Fibroblast of skin of left quadriceps (primary cell): ENCODE results near the gene ACKR2.
A peak's percentile ranks its signal among the peaks of the same experiment; 100 is the strongest.
"Not testable (repeated sequence)": the region's sequence is repeated elsewhere in the genome, so short reads cannot be mapped to it uniquely, and the experiment has no call there.

Experiments
- DNase-seq, 2 experiments: peaks; one replicate each; pipeline ENCODE4 v3.0.0-alpha.2; 2013; ENCODE audit warnings: low read depth in 2 of 2

Gene ACKR2

DNA sequence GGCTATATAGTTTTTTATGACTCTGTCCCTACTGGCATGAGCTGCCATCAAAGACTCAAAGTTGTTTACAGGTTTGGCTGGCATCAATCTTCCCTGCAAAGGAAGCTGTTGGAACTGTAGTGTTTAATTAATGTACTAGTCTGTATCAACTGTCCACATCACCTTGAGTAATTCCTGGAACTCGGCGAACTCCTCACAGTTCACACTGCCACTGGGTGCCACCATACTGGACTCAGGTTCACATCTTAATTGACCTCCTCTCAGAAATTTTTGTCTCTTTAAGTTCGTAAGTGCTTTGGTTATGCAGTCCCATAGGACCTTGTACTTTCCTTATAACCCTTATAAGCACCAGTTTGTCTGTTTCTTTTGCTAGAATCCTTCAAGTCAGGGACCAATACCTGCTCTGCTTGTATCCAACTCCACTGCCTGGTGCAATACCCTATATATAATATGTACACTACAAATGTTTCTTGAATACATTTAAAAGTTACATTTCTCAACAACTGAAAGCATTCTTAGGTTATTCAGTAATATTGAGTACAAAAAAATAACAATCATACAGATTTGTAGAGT lies 8.1 kb upstream of the ACKR2 start:
- DNase-seq: no peak

DNA sequence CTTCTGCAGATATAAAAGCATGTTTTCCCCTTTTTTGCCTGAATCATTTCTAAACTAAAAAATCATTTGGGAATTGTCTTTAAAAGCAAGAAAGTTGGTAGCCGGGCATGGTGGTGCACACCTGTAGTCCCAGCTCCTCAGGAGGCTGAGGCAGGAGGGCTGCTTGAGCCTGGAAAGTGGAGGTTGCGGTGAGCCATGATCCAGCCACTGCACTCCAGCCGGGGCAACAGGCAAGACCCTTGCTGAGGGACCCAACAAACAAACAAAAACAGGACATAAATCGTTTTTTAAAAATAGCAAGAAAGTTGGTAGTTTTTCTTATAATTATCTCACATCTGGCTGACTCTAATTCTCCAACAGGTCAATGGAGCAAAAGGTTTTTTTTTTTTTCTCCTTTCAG lies 7.5 kb upstream of the ACKR2 start:
- no peak for DNase-seq

DNA sequence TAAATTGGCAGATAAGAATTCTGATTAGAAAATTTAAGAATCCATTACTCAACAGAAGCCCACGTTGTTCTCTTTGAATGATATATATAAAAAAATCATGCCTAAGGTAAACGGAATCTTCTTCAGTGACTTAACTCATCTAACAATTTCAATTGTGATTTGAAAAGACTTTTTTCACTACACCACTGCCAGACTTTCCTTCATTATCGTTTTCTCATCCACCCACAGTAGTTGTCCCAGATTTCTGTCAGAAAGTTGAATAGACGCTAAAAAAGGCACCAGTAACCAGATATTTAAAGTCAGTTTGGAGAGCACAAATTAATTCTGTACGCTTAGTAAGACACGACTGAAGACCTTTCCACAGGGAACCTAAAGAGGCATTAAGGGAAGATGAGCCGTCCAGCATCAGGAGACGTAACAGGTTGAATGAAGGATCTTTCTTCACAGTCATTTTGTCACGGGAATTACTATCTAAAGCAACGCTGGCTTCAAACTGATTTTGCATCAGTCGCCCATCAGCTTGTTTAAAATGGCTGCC lies 6.3 kb upstream of the ACKR2 start:
- DNase-seq: no peak

DNA sequence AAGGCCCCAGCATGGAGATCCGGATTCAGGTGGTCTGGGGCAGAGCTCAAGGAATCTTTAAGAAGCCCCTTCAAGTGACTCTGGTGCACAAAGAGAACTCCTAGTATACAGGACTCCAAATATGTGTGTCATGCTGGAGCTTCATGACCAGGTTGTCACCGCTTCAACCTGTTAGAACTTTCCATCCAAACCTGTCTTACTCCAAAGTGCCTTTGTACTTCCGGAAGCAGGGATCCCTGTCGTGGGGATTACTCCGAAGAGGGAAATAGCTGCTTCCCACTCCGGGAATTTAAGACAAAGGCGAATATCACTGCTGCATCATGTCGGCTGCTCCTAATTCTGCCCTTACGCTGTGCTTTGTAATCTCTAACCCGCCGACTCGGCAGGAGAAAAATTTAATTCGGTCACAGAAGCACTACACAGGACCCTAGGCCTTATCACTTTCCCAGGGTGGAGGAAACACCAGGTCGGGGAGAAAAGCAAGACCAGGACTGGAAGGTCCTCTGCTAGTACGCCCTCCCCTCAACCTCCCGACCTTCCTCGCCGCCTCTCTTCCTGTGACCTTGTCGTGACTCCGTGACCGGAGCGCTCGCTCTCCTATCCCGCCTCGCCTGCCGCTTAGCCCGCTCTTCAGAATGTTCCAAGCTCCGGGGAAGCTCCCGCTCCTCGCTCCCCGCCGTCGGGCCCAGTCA lies 5.7 kb upstream of the ACKR2 start:
- no peak for DNase-seq

DNA sequence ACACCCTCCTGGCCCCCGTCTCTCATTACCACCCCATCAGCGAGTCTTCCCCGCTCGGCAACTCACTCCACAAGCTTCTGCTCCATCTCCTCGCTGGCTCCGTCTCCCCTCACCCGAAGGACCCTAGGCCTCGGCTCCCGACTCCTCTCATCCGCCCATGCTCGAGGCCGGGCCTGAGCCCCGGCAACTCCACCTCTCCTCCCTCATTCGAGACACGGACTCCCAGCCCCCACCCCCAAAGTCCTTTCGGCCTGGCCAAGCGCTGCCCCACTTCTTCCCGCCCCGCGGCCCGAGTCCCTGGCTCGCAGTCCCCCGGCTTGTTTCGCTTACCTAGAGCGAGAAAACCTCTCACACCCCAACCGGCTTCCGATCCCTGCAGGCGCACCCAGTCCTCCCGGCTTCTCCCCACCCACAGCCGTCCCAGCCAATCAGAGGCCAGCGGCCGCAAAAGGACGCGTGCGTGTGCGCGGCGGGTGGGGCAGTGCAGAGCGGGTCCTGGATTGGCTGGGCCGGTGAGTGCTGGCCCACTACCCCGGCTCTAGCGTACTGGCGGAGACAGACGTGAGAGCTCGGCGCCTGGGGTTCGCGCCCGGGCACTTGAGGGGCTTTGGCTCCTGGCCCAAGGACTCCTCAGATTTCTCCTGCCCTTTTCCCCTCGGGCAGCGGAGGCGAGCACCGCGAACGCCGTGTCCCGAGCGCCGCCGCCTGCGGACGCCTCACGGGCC lies 5.0 kb upstream of the ACKR2 start, which contains the start of gene HIGD1A:
TSS of gene HIGD1A (minus strand) at position 385 of the 725 bp plus-strand sequence. CDS start 10,237 bp downstream, outside the sequence.
- DNase-seq: peak; percentile 84 to 87

DNA sequence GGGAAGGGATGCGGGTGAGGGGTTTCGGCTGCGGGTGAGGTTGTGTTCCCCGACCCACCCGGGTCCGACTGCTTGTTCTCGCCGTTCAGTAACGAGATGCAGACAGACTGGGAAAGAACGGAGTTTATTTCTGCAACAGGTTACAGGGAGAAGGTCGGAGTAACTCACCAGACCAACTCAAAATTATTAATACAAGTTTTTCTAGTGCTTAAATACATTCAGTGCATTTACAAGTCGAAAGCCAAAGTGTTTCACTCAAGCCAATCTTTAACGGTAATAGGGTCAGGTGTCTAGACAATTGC lies 4.5 kb upstream of the ACKR2 start:
- DNase-seq: no peak

DNA sequence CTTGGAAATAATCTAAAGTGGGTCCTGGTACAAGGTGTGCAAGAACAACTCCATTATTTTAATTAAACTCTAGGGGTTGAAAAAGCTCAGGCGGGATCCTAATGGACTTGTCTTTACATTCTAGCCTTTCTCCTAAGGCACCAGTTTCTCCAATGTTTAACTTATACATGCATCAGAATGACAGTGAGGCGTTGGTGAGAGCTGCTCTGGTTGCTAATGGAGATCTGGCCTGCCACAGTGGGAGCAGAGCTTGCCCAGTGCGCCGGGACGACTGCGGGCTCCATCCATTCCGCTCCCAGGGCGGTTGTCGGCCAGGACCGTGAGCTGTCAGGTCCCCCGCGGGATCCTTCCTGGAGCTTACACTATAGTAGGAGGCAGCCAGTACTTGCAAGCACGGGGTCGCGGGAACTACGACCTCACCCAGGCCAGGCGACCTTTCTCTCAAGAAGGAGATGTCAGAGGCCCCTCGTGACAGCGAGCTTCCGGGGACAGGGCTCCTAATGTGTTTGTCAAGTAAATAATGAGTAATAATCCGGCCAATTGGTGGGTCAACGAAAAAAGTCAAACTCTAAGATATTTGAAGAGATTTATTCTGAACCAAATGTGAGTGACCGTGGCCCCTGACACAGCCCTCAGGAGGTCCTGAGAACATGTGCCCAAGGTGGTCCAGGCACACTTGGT lies 4.0 kb upstream of the ACKR2 start:
- no peak for DNase-seq

DNA sequence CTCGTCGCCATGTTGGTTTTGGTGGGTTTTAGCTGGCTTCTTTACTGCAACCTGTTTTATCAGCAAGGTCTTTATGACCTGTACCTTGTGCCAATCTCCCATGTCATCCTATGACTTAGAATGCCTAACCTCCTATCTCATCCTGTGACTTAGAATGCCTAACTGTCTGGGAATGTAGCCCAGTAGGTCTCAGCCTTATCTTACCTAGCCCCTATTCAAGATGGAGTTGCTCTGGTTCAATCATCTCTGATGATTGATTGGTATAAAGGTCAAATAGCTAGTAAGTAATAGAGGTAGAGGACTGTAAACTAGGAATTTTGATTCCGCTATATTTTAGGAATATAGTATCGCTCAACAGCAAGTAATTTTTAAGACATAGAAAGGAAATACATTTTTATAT lies 1.3 kb upstream of the ACKR2 start:
- DNase-seq: no peak

DNA sequence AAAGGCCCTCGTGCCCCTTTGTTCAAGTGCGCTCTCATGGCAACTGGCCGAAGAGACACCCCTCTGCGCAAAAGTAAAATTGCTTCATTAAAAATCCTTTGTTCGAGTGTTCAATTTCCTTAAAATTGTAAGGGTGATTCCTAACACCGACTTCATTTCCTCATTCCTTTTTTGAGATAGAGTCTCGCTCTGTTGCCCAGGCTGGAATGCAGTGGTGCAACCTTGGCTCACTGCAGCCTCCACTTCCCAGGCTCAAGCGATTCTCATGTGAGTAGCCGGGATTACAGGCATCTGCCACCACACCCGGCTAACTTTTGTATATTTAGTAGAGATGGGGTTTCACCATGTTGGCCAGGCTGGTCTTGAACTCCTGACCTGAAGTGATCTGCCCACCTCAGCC lies 1.5 kb downstream of the ACKR2 start:
- DNase-seq: not testable (repeated sequence)

DNA sequence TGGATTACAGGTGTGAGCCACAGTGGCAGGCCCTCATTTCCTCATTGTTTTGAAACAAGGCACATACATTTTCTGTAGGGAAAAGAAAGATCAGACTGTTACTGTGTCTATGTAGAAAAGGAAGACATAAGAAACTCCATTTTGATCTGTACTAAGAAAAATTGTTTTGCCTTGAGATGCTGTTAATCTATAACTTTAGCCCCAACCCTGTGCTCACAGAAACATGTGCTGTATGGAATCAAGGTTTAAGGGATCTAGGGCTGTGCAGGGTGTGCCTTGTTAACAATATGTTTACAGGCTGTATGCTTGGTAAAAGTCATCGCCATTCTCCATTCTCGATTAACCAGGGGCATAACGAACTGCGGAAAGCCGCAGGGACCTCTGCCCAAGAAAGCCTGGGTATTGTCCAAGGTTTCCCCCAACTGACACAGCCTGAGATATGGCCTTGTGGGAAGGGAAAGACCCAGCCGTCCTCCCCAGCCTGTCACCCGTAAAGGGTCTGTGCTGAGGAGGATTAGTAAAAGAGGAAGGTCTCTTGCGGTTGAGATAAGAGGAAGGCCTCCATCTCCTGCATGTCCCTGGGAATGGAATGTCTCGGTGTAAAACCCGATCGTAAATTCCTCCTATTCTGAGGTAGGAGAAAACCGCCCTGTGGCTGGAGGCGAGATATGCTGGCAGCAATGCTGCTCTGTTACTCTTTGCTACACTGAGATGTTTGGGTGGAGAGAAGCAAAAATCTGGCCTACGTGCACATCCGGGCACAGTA lies 2.1 kb downstream of the ACKR2 start:
- not testable (repeated sequence) for DNase-seq

DNA sequence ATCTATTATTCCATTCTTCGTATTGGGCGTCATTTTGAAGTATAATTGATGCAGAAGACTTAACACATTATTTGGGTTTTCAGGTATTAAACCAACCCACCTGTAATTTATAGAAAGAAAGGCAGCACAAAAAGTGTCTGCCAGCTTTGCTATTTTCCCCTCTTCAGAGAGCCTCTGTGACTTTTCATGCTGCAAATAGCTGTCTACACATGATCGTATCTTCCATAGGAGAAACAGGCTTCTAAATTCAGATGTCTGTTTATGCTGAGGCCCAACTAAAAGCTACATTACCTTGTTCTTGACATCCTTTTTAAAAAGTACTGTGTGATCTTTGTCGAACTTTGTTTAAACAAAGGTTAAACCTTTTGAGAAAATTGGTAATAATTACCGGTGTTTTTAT lies 5.0 kb downstream of the ACKR2 start:
- no peak for DNase-seq

DNA sequence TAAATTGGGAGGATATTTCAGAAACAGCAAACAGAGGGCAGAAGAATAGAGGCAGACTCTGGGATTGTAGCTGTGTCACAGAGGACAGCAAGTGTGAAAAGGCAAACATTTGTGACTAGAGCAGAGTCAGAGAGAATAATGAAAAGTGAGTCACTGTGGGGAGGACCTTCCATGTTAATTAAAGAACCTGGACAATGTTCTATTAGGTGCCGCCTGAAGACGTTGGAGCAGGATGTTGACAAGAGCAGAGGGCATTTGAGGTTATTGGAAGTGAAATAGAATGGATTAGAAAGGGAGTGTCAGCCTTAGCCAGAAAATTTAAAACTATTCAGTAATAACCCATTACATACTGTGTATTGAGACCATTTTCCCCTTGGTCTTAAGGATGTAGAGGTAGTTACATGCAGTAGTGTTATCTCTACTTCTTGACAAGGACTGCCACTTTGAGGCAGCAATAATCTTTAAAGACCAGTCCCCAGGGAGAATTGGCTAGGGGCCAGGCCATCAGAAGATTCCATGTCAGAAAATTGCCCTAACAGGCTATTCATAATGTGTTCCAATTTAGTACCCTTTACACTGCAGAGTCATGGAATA lies 5.8 kb downstream of the ACKR2 start:
- no peak for DNase-seq

DNA sequence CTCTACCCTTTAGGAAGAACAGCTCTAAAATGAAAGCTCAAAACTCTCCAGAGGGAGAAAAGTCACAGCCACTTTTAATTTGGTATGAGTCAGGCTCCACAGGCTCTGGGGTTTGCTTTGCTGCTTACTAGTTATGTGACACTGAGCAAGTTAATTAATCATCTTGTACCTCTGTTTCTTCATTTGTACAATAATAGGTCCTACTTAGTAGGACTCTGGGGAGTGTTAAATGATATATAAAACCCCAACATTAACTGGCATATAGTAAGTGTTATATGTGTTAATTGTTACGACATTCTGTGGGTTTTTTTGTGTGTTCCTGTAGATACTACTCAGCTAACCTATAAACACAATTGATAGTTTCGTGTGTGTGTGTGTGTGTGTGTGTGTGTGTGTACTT lies 6.6 kb downstream of the ACKR2 start:
- no peak for DNase-seq

DNA sequence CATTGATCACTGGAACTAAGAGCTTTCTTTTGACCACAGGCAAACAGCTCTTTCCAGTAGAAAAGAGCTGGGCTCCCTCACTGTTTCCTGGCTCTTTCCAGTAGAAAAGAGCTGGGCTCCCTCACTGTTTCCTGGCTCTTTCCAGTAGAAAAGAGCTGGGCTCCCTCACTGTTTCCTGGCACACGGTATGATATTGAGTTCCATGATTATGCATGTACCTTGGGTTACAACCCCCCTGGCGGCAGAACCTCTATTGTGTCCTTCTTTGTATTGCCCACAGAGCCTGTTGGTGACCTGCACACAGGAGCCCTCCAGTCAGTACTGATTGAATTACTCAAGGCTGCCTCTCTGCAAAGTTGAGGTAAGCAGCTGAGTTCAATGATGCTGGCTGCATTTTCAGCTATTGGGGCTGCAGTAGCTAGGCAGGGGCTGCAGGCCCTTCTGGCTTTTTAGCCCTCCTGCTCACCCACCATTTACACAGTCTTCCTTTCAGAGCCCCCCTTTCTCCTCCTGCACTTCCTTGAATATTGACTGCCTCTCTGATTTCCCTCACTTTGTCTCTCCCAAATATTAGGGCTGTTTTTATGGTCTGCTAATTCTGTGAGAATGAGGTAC lies 10.2 kb downstream of the ACKR2 start:
- DNase-seq: no peak

DNA sequence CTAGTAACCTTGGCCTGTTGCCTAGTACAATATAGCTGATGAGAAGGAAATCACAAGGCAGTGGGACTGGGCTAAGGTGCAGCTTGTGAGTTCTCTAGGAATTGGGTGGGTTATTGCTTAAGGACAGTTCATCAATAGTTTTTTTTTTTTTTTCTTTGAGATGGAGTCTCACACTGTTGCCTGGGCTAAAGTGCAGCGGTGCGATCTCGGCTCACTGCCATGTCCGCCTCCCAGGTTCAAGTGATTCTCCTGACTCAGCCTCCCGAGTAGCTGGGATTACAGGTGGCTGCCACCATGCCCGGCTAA lies 11.5 kb downstream of the ACKR2 start:
- no peak for DNase-seq

DNA sequence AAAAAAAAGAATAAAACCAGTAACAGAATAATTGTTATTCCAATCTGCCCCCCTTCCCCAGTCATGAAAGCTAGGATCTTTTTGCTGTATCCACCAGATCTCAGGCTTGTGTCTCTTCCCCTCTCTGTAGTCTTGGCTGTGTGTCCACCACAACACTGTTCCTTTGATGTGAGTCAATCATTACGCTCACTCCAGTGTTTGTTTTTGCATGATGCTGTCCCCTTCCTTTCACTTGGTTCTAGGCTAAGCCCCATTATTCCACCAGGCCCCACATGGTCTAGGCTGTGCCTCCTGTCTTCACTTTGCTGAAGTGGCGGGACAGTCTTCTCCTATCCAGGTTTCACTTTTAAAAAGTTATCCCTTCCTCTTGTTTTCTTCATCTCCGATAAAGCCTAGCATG lies 13.6 kb downstream of the ACKR2 start:
- DNase-seq: no peak

DNA sequence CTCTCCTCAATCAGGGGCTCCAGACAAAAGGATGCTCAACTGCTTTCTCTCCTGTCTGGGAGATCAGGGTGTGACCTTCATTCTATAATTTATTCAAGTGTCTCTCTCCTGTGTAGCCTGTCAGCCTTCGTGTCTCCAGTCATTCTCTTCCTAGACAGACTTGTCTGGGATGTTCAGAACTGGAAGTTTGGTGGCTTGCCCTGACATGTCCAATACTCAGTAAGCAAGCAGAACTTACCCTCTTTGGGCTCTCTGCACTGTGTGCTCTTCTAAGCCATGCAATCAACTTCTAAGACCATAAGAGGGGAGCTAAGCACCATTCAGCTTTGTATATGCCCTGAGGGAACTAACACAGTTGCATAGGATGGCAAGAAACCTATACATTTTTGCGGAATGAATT lies 14.1 kb downstream of the ACKR2 start:
- DNase-seq: no peak

DNA sequence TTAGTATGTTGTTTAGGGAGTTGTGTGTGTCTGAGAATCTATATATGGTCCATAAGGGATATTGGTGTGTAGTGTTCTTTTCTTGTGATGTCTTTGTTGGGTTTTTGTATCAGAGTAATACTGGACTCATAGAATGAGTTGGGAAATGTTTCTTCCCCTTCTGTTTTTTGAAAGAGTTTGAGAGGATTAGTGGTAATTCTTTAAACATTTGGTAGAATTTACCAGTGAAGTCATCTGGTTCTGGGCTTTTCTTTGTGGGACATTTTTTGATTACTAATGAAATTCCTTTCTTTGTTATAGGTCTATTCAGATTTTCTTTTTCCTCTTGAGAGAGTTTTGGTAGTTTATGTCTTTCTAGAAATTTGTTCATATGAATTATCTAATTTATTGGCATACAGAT lies 16.9 kb downstream of the ACKR2 start:
- DNase-seq: no peak

DNA sequence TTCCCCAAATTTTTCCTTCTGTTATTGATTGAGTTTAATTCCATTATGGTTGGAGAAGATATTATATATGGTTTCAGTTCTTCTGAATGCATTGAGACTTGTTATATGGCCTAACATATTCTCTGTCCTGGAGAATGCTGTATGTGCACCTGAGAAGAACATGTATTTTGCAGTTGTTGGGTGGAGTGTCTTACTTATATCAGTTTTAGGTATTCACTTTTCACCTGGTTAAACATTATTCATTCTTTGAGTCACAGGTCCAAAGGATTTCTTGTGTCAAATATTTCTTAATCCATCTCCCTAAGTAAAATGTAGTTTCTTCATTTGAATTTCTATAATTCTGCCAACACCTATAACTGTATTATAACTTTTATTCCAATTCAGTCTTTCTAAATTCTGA lies 17.8 kb downstream of the ACKR2 start:
- DNase-seq: no peak

DNA sequence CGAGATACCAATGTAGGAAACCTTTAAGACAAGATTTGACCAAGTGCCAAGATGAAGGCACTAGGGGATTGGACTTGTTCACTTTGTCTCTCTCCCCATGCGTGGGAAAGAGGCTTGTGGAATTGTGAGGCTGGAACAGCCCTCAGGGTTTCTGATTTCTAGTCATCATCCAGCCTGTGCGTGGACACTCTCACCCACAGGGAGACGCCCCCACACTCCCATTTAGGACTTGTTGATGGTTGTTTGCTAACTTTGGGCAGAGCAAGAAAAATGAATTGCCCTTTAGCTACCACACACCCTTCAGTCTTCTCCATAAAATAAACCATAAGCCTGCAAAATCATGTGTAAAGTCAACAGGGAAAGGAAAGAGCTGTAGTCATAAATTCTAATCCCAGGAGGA lies 18.4 kb downstream of the ACKR2 start:
- DNase-seq: no peak

DNA sequence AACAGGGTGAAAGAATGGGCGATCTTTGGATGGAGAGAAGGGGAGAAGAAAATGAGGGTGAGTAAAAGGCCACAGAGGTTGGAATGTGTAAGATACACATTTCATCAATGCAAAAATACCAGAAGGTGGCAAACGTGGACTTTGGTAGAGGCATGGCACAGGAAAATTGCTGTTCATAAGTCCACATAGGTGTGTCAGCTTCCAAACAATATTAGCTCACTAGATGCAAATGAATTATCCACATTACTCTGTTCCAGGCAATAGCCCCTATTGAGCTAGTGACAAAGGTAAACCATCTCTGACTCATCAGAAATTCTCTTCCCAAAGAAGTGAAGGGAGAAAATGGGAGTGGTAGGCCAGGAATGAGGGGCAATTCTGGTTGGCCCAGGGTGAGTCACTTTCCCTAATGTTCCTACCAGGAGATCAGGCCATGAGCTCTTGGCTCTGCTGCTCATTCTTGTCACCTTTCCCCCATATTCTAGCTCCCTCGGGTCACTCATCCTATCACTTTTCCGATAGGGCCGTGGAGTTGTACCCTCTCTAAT lies 19.9 kb downstream of the ACKR2 start:
- no peak for DNase-seq
